Measurements from ENCODE around the gene IFI6.

DNA sequence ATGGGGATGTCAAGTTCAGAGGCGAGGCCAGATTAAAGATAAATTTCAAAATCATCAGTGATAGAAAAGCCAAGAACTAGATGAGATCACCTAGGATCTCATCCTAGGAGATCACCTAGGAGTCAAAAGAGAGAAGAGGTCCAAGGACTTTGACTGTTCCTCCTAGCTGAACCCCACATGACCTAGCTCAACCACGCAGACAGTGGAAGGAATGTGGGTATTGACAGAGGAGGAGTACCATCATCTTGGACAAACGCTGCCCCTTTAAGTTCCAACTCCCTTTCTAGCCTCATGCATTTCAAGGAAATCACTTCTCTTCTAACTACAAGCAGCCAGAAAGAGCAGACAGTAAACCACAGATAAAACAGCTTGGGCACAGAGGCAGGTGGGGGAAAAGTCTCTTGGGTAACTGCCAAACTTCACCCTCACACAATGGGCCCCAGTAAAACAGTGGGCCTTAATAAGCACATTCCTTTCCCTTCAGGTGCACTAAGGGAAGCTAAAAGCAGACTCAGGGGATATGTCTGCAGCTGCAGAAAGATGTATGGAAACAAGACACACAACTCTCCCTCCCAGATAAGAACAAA is 41.2 kb upstream of the IFI6 start:
- no peak for TF ChIP-seq POLR2A (IDR thresholded peaks at IDR 0.05)
- TF ChIP-seq, protein P1, sequence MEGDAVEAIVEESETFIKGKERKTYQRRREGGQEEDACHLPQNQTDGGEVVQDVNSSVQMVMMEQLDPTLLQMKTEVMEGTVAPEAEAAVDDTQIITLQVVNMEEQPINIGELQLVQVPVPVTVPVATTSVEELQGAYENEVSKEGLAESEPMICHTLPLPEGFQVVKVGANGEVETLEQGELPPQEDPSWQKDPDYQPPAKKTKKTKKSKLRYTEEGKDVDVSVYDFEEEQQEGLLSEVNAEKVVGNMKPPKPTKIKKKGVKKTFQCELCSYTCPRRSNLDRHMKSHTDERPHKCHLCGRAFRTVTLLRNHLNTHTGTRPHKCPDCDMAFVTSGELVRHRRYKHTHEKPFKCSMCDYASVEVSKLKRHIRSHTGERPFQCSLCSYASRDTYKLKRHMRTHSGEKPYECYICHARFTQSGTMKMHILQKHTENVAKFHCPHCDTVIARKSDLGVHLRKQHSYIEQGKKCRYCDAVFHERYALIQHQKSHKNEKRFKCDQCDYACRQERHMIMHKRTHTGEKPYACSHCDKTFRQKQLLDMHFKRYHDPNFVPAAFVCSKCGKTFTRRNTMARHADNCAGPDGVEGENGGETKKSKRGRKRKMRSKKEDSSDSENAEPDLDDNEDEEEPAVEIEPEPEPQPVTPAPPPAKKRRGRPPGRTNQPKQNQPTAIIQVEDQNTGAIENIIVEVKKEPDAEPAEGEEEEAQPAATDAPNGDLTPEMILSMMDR (IDR thresholded peaks at IDR 0.05), result no peak
